Caco-2 (cell line): ENCODE data around the gene HMGCLL1. TPM values are rescaled to one million over a fixed set of nuclear protein-coding genes. Genes with fewer than 3 reads are reported as not detected.

ENCODE experiments used
- BruUV-seq: library from RNA; stranded (reverse); fragments of 400-500 nt; replicated peaks from 2 replicates; lab custom pipeline; 2021; lab: Mats Ljungman, UMichigan
- CTCF ChIA-PET: fragments of 300-600 bp; sonication (Branson Sonifier 250); formaldehyde crosslinking; loops from one replicate; lab custom pipeline; 2022; ENCODE audit warnings: antibody characterized with exemption; lab: Charles Lee
- POLR2A ChIA-PET: fragments of 300-600 bp; sonication (Branson Sonifier 250); formaldehyde crosslinking; loops from one replicate; lab custom pipeline; 2022; ENCODE audit warnings: antibody characterized with exemption; lab: Charles Lee
- DNase-seq, 2 experiments: peaks; one replicate each; pipeline versions ENCODE4 v3.0.0 to v3.0.0-alpha.2; 2020 to 2022
- H3K27me3 ChIP-seq: replicated peaks from 2 replicates; pipeline ENCODE4 v1.6.0; 2011; ENCODE audit warnings: low read length; ENCODE audit not compliant: control insufficient read depth, insufficient read depth
- H3K36me3 ChIP-seq: 2 replicates; pipeline ENCODE4 v1.5.1; 2011; ENCODE audit warnings: low read length; ENCODE audit not compliant: control insufficient read depth, insufficient read depth
- H3K4me1 ChIP-seq: fragments of 250-450 bp; sonication (Bioruptor Pico); 2 replicates; pipeline ENCODE4 v1.5.1; 2020; ENCODE audit warnings: mild to moderate bottlenecking
- H3K4me3 ChIP-seq: 2 replicates; pipeline ENCODE4 v1.5.1; 2011; ENCODE audit warnings: low read depth, mild to moderate bottlenecking, control low read depth, low read length
- H3K9me3 ChIP-seq: fragments of 250-450 bp; sonication (Bioruptor Pico); 2 replicates; pipeline ENCODE4 v1.5.1; 2020; ENCODE audit warnings: mild to moderate bottlenecking, moderate library complexity
- H3K27ac Mint-ChIP-seq: one replicate; pipeline ENCODE4 v1.8.0; 2022; ENCODE audit warnings: mixed read lengths; ENCODE audit not compliant: unreplicated experiment
- H3K27me3 Mint-ChIP-seq: one replicate; pipeline ENCODE4 v1.8.0; 2022; ENCODE audit warnings: mixed read lengths; ENCODE audit not compliant: insufficient read depth, unreplicated experiment
- H3K36me3 Mint-ChIP-seq: one replicate; pipeline ENCODE4 v1.8.0; 2022; ENCODE audit warnings: mild to moderate bottlenecking, mixed read lengths; ENCODE audit not compliant: insufficient read depth, unreplicated experiment
- H3K4me1 Mint-ChIP-seq: one replicate; pipeline ENCODE4 v1.8.0; 2022; ENCODE audit warnings: low read depth, mixed read lengths; ENCODE audit not compliant: unreplicated experiment
- H3K4me3 Mint-ChIP-seq: one replicate; pipeline ENCODE4 v1.8.0; 2022; ENCODE audit warnings: mild to moderate bottlenecking, moderate library complexity, mixed read lengths; ENCODE audit not compliant: unreplicated experiment
- H3K9me3 Mint-ChIP-seq: one replicate; pipeline ENCODE4 v1.8.0; 2022; ENCODE audit warnings: mixed read lengths; ENCODE audit not compliant: unreplicated experiment
- intact Hi-C: fragments of 100-400 bp; cut with micrococcal nuclease; formaldehyde crosslinking; loops from one replicate; pipeline ENCODE4 v1.10.0; 2022; ENCODE audit not compliant: unreplicated experiment
- total RNA-seq: library from RNA; stranded (reverse); gene quantifications from 2 replicates; pipeline ENCODE4 v1.2.3, GENCODE V29; 2022
- TF ChIP-seq, protein P1 (sequence below), 2 experiments: fragments of 200-600 bp in 1 of 2; IDR thresholded peaks; 1 replicate in 1 of 2; 2 replicates in 1 of 2; pipeline versions ENCODE4 v1.5.1 to v1.8.0; 2011 to 2022; ENCODE audit warnings: antibody characterized with exemption in 1 of 2, control low read depth in 1 of 2, inconsistent platforms in 1 of 2, low read depth in 1 of 2, low read length in 1 of 2, mild to moderate bottlenecking in 1 of 2, moderate library complexity in 1 of 2; ENCODE audit not compliant: insufficient read depth in 1 of 2, severe bottlenecking in 1 of 2, unreplicated experiment in 1 of 2

The HMGCLL1 gene
- total RNA-seq, 1 experiment from 2014 or later, result not detected

DNA sequence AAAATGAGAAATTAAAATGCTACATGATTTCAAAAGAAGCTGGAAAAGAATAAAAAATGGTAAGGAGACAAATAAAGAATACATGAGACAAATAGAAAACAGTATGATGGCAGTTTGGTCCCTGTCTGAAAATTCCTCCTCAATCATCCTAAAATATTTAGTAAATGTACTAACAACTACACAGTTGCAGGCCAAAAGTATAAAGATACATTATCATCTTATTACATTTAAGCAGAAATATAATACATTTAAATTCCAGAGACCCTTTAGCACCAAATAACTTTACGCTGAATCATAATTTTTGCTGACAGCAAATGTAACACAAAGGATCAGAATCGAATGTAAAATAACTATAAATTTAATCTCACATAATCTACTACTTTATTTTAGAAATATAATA is 4.4 kb downstream of the HMGCLL1 start:
- no peak for DNase-seq
- Mint-ChIP-seq H3K4me3 (no peak overlapping the region), H3K27me3 (peaks cover 20% of the 10 kb centered on the region), H3K27ac (no peak overlapping the region), H3K4me1 (peaks cover 7% of the 10 kb centered on the region), H3K36me3 (no peaks in the 10 kb centered on the region), H3K9me3 (no peaks in the 10 kb centered on the region)
- Histone ChIP-seq H3K27me3 (no peaks in the 10 kb centered on the region), H3K9me3 (no peaks in the 10 kb centered on the region), H3K4me3 (no peak overlapping the region), H3K4me1 (no peaks in the 10 kb centered on the region), H3K36me3 (no peaks in the 10 kb centered on the region)
- ChIA-PET CTCF (no interaction called here), POLR2A (no interaction called here)
- intact Hi-C loops, result no loop called here
- BruUV-seq, result no TSS peak
- TF ChIP-seq, protein P1, sequence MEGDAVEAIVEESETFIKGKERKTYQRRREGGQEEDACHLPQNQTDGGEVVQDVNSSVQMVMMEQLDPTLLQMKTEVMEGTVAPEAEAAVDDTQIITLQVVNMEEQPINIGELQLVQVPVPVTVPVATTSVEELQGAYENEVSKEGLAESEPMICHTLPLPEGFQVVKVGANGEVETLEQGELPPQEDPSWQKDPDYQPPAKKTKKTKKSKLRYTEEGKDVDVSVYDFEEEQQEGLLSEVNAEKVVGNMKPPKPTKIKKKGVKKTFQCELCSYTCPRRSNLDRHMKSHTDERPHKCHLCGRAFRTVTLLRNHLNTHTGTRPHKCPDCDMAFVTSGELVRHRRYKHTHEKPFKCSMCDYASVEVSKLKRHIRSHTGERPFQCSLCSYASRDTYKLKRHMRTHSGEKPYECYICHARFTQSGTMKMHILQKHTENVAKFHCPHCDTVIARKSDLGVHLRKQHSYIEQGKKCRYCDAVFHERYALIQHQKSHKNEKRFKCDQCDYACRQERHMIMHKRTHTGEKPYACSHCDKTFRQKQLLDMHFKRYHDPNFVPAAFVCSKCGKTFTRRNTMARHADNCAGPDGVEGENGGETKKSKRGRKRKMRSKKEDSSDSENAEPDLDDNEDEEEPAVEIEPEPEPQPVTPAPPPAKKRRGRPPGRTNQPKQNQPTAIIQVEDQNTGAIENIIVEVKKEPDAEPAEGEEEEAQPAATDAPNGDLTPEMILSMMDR (IDR thresholded peaks at IDR 0.05; ENCODE audit: insufficient read depth in 1 of 2, low read depth in 1 of 2, low read length in 1 of 2, severe bottlenecking in 1 of 2, unreplicated experiment in 1 of 2), result no peak

- ChIA-PET POLR2A (no interaction called here), CTCF (no interaction called here)
- no peaks in the 10 kb centered on the region for H3K4me1 ChIP-seq
- H3K27ac Mint-ChIP-seq, result no peak overlapping the region
- no peak for DNase-seq
- no peaks in the 10 kb centered on the region for H3K9me3 Mint-ChIP-seq
- intact Hi-C loops, result no loop called here
- TF ChIP-seq, protein P1 (IDR thresholded peaks at IDR 0.05; ENCODE audit: insufficient read depth in 1 of 2, low read depth in 1 of 2, low read length in 1 of 2, severe bottlenecking in 1 of 2, unreplicated experiment in 1 of 2), result no peak
- BruUV-seq, result no TSS peak
- no peaks in the 10 kb centered on the region for H3K36me3 Mint-ChIP-seq
- H3K4me1 Mint-ChIP-seq, result no peaks in the 10 kb centered on the region
- no peaks in the 10 kb centered on the region for H3K9me3 ChIP-seq
- no peaks in the 10 kb centered on the region for H3K36me3 ChIP-seq
- H3K27me3 ChIP-seq, result no peaks in the 10 kb centered on the region
- no peak overlapping the region for H3K4me3 ChIP-seq
- H3K4me3 Mint-ChIP-seq, result no peak overlapping the region
- H3K27me3 Mint-ChIP-seq, result no peaks in the 10 kb centered on the region
Measured at GRCh38 chr6:55569638-55570037, 9.4 kb downstream of the HMGCLL1 start.

GRCh38 chr6:55568808-55569439 is 10.1 kb downstream of the HMGCLL1 start:
- Histone ChIP-seq H3K36me3 (no peaks in the 10 kb centered on the region), H3K4me3 (no peak overlapping the region), H3K9me3 (no peaks in the 10 kb centered on the region), H3K4me1 (no peaks in the 10 kb centered on the region), H3K27me3 (no peaks in the 10 kb centered on the region)
- H3K4me3 Mint-ChIP-seq, result no peak overlapping the region
- H3K27ac Mint-ChIP-seq, result no peak overlapping the region
- ChIA-PET POLR2A (no interaction called here), CTCF (no interaction called here)
- TF ChIP-seq, protein P1 (IDR thresholded peaks at IDR 0.05; ENCODE audit: insufficient read depth in 1 of 2, low read depth in 1 of 2, low read length in 1 of 2, severe bottlenecking in 1 of 2, unreplicated experiment in 1 of 2), result no peak
- no peaks in the 10 kb centered on the region for H3K36me3 Mint-ChIP-seq
- intact Hi-C loops, result no loop called here
- no peak for DNase-seq
- BruUV-seq, result no TSS peak
- H3K4me1 Mint-ChIP-seq, result no peaks in the 10 kb centered on the region
- no peaks in the 10 kb centered on the region for H3K27me3 Mint-ChIP-seq
- no peaks in the 10 kb centered on the region for H3K9me3 Mint-ChIP-seq
